Upper lobe of left lung (tissue), 4 donors: ENCODE data around the gene STK39.

Experiments used
- EP300 ChIP-seq, 4 donors: sonication (generic); formaldehyde crosslinking; IDR thresholded peaks; one replicate each; pipeline ENCODE4 v1.5.1; 2017; ENCODE audit warnings: antibody characterized with exemption in 4 of 4, control low read depth in 2 of 4
- POLR2A ChIP-seq, 4 donors: fragments of 450-650 bp; IDR thresholded peaks; one replicate each; pipeline ENCODE4 v1.5.1; 2016 to 2017; ENCODE audit warnings: antibody characterized with exemption in 4 of 4, mild to moderate bottlenecking in 2 of 4
- TF ChIP-seq, protein P1 (sequence below), 6 experiments: fragments of 450-650 bp in 4 of 6; fragments of 200-600 bp in 2 of 6; sonication (generic) in 2 of 6; IDR thresholded peaks; one replicate each; pipeline ENCODE4 v1.5.1; 2016 to 2019; ENCODE audit warnings: antibody characterized with exemption in 6 of 6

DNA sequence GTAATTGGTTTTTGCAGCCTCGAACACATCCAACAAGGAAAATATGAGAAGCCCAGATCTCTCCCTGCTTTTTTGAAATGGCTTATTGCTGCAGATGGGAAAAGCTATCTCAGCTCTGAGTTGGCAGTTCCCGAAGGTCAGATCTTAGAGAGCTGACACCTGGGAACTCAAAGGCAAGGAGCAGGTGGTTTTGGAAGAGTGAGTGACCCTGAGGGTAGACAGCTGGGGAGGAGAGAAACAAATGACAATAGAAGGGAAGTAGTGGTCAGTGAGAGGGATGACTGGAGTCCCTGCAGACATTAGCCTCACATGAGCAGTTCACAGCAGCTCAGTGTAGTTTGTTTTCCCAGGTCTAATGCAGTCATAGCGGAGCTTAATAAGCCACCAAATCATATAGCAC, 317.9 kb downstream of the STK39 start:
- TF ChIP-seq EP300 (IDR thresholded peaks at IDR 0.05), result no peak
- TF ChIP-seq, protein P1, sequence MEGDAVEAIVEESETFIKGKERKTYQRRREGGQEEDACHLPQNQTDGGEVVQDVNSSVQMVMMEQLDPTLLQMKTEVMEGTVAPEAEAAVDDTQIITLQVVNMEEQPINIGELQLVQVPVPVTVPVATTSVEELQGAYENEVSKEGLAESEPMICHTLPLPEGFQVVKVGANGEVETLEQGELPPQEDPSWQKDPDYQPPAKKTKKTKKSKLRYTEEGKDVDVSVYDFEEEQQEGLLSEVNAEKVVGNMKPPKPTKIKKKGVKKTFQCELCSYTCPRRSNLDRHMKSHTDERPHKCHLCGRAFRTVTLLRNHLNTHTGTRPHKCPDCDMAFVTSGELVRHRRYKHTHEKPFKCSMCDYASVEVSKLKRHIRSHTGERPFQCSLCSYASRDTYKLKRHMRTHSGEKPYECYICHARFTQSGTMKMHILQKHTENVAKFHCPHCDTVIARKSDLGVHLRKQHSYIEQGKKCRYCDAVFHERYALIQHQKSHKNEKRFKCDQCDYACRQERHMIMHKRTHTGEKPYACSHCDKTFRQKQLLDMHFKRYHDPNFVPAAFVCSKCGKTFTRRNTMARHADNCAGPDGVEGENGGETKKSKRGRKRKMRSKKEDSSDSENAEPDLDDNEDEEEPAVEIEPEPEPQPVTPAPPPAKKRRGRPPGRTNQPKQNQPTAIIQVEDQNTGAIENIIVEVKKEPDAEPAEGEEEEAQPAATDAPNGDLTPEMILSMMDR (IDR thresholded peaks at IDR 0.05), result no peak
- no peak for TF ChIP-seq POLR2A (IDR thresholded peaks at IDR 0.05)
